IgD-negative memory B cell (primary cell): ENCODE data around the gene HSPA12B. TPM values are rescaled to one million over a fixed set of nuclear protein-coding genes. Genes with fewer than 3 reads are reported as not detected.
A peak's percentile ranks its signal among the peaks of the same experiment; 100 is the strongest.

Source experiments
- H3K27ac Mint-ChIP-seq, 3 donors: one replicate each; pipeline ENCODE4 v1.8.0; 2020 to 2022; ENCODE audit warnings: mild to moderate bottlenecking in 3 of 3, mixed read lengths in 3 of 3, moderate library complexity in 1 of 3
- H3K27me3 Mint-ChIP-seq: one replicate; pipeline ENCODE4 v1.8.0; 2021; ENCODE audit warnings: mixed read lengths
- H3K36me3 Mint-ChIP-seq: one replicate; pipeline ENCODE4 v1.8.0; 2020; ENCODE audit warnings: mild to moderate bottlenecking, mixed read lengths
- H3K4me1 Mint-ChIP-seq, 3 donors: one replicate each; pipeline ENCODE4 v1.8.0; 2020 to 2022; ENCODE audit warnings: mixed read lengths in 3 of 3, mild to moderate bottlenecking in 1 of 3
- H3K4me3 Mint-ChIP-seq, 4 donors: one replicate each; pipeline ENCODE4 v1.8.0; 2020 to 2022; ENCODE audit warnings: mild to moderate bottlenecking in 4 of 4, mixed read lengths in 4 of 4, moderate library complexity in 3 of 4
- H3K9me3 Mint-ChIP-seq, 3 donors: one replicate each; pipeline ENCODE4 v1.8.0; 2020 to 2021; ENCODE audit warnings: mixed read lengths in 3 of 3, mild to moderate bottlenecking in 1 of 3
- polyA plus RNA-seq: library from polyadenylated mRNA; unstranded; fragments of 300-500 nt; fragmentation: Illumina TruSeq; gene quantifications from one replicate; pipeline ENCODE4 v1.2.3, GENCODE V29; 2021

The HSPA12B gene
- polyA plus RNA-seq = not detected

- H3K9me3 Mint-ChIP-seq = no peaks in the 10 kb centered on the region
- no peak within 1 kb of the TSS for H3K27ac Mint-ChIP-seq
- no peaks in the 10 kb centered on the region for H3K36me3 Mint-ChIP-seq
- no peak within 1 kb of the TSS for H3K4me3 Mint-ChIP-seq
- peaks cover 38% of the 10 kb centered on the region for H3K27me3 Mint-ChIP-seq
- no peaks in the 10 kb centered on the region for H3K4me1 Mint-ChIP-seq
Measured at GRCh38 chr20:3732327-3733118, at the start of gene HSPA12B. Gene HSPA12B (plus strand): TSS chr20:3732685. CDS start chr20:3738675, 5,990 bp downstream.

- H3K27ac Mint-ChIP-seq = no peak overlapping the region
- no peak overlapping the region for H3K4me3 Mint-ChIP-seq
- no peaks in the 10 kb centered on the region for H3K9me3 Mint-ChIP-seq
- peaks cover 0 to 6% (median 0%) of the 10 kb centered on the region in 3 donors for H3K4me1 Mint-ChIP-seq
- H3K36me3 Mint-ChIP-seq = no peaks in the 10 kb centered on the region
- H3K27me3 Mint-ChIP-seq = peaks cover 18% of the 10 kb centered on the region
Measured at GRCh38 chr20:3685341-3685740, 47.1 kb upstream of the HSPA12B start.

GRCh38 chr20:3686421-3686820, 46.1 kb upstream of the HSPA12B start:
- no peak overlapping the region for H3K27ac Mint-ChIP-seq
- peaks cover 13% of the 10 kb centered on the region for H3K27me3 Mint-ChIP-seq
- H3K4me3 Mint-ChIP-seq = no peak overlapping the region

GRCh38 chr20:3686867-3687321, 45.6 kb upstream of the HSPA12B start:
- Mint-ChIP-seq H3K4me3 (no peak overlapping the region), H3K36me3 (no peaks in the 10 kb centered on the region), H3K4me1 (peaks cover 0 to 6% (median 0%) of the 10 kb centered on the region in 3 donors), H3K27ac (peak overlapping the region in 1 of 3 donors; percentile 22), H3K9me3 (no peaks in the 10 kb centered on the region), H3K27me3 (peaks cover 13% of the 10 kb centered on the region)

More at GRCh38 chr20:3686421-3686820, 46.1 kb upstream of the HSPA12B start:
- no peaks in the 10 kb centered on the region for H3K36me3 Mint-ChIP-seq
- peaks cover 0 to 6% (median 0%) of the 10 kb centered on the region in 3 donors for H3K4me1 Mint-ChIP-seq
- H3K9me3 Mint-ChIP-seq = no peaks in the 10 kb centered on the region

GRCh38 chr20:3687655-3688054, 44.8 kb upstream of the HSPA12B start:
- no peak overlapping the region for H3K27ac Mint-ChIP-seq
- peak overlapping the region in 1 of 4 donors; percentile 33 for H3K4me3 Mint-ChIP-seq
- H3K4me1 Mint-ChIP-seq = peaks cover 0 to 6% (median 0%) of the 10 kb centered on the region in 3 donors
- H3K9me3 Mint-ChIP-seq = no peaks in the 10 kb centered on the region
- peaks cover 9% of the 10 kb centered on the region for H3K27me3 Mint-ChIP-seq
- no peaks in the 10 kb centered on the region for H3K36me3 Mint-ChIP-seq

- no peak overlapping the region for H3K4me3 Mint-ChIP-seq
- no peak overlapping the region for H3K27ac Mint-ChIP-seq
- no peaks in the 10 kb centered on the region for H3K9me3 Mint-ChIP-seq
- no peaks in the 10 kb centered on the region for H3K36me3 Mint-ChIP-seq
- H3K27me3 Mint-ChIP-seq = no peaks in the 10 kb centered on the region
- H3K4me1 Mint-ChIP-seq = no peaks in the 10 kb centered on the region
Measured at GRCh38 chr20:3689978-3690377, 42.5 kb upstream of the HSPA12B start.

- Mint-ChIP-seq H3K9me3 (no peaks in the 10 kb centered on the region), H3K27ac (no peak overlapping the region), H3K4me3 (no peak overlapping the region), H3K27me3 (no peaks in the 10 kb centered on the region), H3K4me1 (no peaks in the 10 kb centered on the region), H3K36me3 (no peaks in the 10 kb centered on the region)
Measured at GRCh38 chr20:3690413-3690812, 42.1 kb upstream of the HSPA12B start.

- H3K27ac Mint-ChIP-seq = no peak overlapping the region
- H3K4me3 Mint-ChIP-seq = no peak overlapping the region
- H3K4me1 Mint-ChIP-seq = no peaks in the 10 kb centered on the region
- H3K9me3 Mint-ChIP-seq = no peaks in the 10 kb centered on the region
- H3K36me3 Mint-ChIP-seq = no peaks in the 10 kb centered on the region
- no peaks in the 10 kb centered on the region for H3K27me3 Mint-ChIP-seq
Measured at GRCh38 chr20:3691306-3691705, 41.2 kb upstream of the HSPA12B start.

GRCh38 chr20:3691897-3692296, 40.6 kb upstream of the HSPA12B start:
- no peaks in the 10 kb centered on the region for H3K9me3 Mint-ChIP-seq
- H3K27me3 Mint-ChIP-seq = no peaks in the 10 kb centered on the region

GRCh38 chr20:3692706-3693294, 39.7 kb upstream of the HSPA12B start:
- H3K9me3 Mint-ChIP-seq = no peaks in the 10 kb centered on the region
- no peak overlapping the region for H3K27ac Mint-ChIP-seq
- H3K4me3 Mint-ChIP-seq = no peak overlapping the region
- H3K27me3 Mint-ChIP-seq = no peaks in the 10 kb centered on the region
- no peaks in the 10 kb centered on the region for H3K4me1 Mint-ChIP-seq
- H3K36me3 Mint-ChIP-seq = no peaks in the 10 kb centered on the region

More at GRCh38 chr20:3691897-3692296, 40.6 kb upstream of the HSPA12B start:
- Mint-ChIP-seq H3K4me1 (no peaks in the 10 kb centered on the region), H3K36me3 (no peaks in the 10 kb centered on the region), H3K27ac (no peak overlapping the region), H3K4me3 (no peak overlapping the region)

- Mint-ChIP-seq H3K4me3 (no peak overlapping the region), H3K27me3 (no peaks in the 10 kb centered on the region), H3K27ac (no peak overlapping the region), H3K36me3 (no peaks in the 10 kb centered on the region), H3K9me3 (no peaks in the 10 kb centered on the region), H3K4me1 (no peaks in the 10 kb centered on the region)
Measured at GRCh38 chr20:3693376-3693775, 39.1 kb upstream of the HSPA12B start.

- peak overlapping the region in 1 of 3 donors; percentile 35 for H3K27ac Mint-ChIP-seq
- H3K27me3 Mint-ChIP-seq = no peaks in the 10 kb centered on the region
- H3K9me3 Mint-ChIP-seq = no peaks in the 10 kb centered on the region
- H3K4me1 Mint-ChIP-seq = no peaks in the 10 kb centered on the region
- no peak overlapping the region for H3K4me3 Mint-ChIP-seq
- H3K36me3 Mint-ChIP-seq = peaks cover 1% of the 10 kb centered on the region
Measured at GRCh38 chr20:3694864-3695263, 37.6 kb upstream of the HSPA12B start.

- Mint-ChIP-seq H3K27me3 (no peaks in the 10 kb centered on the region), H3K9me3 (no peaks in the 10 kb centered on the region)
Measured at GRCh38 chr20:3696200-3696599, 36.3 kb upstream of the HSPA12B start.

GRCh38 chr20:3696745-3697587, 35.5 kb upstream of the HSPA12B start:
- Mint-ChIP-seq H3K4me3 (no peak overlapping the region), H3K9me3 (no peaks in the 10 kb centered on the region), H3K27me3 (no peaks in the 10 kb centered on the region), H3K36me3 (peaks cover 1% of the 10 kb centered on the region), H3K27ac (no peak overlapping the region), H3K4me1 (no peaks in the 10 kb centered on the region)

More at GRCh38 chr20:3696200-3696599, 36.3 kb upstream of the HSPA12B start:
- H3K4me3 Mint-ChIP-seq = no peak overlapping the region
- peaks cover 1% of the 10 kb centered on the region for H3K36me3 Mint-ChIP-seq
- H3K4me1 Mint-ChIP-seq = no peaks in the 10 kb centered on the region
- no peak overlapping the region for H3K27ac Mint-ChIP-seq
